GM21737 (cell line): ENCODE data around the gene PDE11A.

Experiments used
- ATAC-seq: cut with Tn5 transposase; IDR thresholded peaks from one replicate; pipeline ENCODE4 v1.9.1; 2021; ENCODE audit warnings: mild to moderate bottlenecking, moderate library complexity; ENCODE audit not compliant: unreplicated experiment

Gene PDE11A

DNA sequence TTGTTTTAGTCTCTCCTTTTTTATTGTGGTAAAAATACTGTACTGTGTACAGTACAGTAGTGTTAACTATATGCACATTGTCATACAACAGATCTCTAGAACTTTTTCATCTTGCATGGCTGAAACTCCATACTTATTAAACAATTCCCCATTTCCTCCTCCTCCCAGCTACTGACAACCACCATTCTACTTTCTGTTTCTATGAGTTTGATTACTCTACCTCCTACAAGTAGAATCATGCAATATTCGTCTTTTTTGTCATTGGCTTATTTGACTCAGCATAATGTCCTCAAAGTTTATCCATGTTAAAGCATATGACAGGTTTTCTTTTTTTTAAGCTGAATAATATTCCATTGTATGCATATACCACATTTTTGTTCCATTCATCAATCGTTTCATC lies 341.8 kb downstream of the PDE11A start:
- ATAC-seq, result no peak

DNA sequence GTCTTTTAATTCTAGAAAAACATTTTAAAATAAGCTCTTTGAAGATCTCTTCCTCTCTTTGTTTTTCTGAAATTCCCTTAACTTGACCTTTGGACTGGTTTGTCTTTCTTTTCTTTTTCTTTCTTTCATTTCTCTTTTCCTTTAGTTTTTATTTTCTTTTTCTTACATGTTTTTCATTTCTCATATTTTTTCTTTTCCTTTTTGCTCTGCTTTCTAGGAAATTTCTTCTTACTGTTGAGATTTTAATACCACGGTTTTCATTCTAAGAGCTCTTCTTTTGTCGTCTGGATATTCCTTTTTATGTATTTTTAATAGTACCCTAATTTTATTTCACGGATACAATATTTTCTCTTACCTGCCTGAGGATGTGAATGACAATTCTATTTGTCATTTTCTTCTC lies 342.2 kb downstream of the PDE11A start:
- no peak for ATAC-seq

DNA sequence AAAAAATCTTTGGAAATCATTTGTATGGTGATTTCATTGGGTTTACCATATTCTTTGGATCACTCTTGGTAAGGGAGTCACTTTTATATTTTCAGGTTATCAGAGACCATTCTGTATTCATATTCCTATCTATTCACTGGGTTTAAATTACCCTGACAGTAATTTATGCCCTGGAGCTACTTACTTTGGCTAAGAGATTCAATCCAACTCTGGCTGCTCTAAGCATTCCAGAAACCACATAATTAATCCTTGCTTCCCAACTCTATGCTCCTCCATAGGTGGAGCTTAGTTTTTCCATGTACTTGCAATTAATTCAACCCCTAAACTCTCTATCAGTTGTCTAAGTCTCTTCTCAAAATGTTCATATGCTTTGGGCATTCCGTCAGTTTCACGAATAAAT lies 343.7 kb downstream of the PDE11A start:
- ATAC-seq, result no peak

DNA sequence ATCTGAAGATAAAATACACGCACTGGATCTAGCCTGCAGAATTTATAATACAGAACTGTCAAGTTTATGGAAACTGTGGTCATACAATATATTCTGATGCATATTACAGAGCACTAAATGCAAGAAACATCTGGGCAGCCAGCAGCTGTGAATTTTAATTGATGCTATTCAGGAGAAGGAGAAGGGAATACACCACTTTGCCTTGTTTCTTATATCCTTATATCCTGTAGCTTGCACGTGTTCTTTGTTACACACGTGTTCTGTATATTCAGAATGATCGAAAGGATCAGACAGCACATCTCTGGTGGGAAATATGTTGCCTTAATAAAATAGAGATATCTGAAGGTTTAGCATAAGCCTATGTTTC lies 344.2 kb downstream of the PDE11A start:
- ATAC-seq, result no peak

DNA sequence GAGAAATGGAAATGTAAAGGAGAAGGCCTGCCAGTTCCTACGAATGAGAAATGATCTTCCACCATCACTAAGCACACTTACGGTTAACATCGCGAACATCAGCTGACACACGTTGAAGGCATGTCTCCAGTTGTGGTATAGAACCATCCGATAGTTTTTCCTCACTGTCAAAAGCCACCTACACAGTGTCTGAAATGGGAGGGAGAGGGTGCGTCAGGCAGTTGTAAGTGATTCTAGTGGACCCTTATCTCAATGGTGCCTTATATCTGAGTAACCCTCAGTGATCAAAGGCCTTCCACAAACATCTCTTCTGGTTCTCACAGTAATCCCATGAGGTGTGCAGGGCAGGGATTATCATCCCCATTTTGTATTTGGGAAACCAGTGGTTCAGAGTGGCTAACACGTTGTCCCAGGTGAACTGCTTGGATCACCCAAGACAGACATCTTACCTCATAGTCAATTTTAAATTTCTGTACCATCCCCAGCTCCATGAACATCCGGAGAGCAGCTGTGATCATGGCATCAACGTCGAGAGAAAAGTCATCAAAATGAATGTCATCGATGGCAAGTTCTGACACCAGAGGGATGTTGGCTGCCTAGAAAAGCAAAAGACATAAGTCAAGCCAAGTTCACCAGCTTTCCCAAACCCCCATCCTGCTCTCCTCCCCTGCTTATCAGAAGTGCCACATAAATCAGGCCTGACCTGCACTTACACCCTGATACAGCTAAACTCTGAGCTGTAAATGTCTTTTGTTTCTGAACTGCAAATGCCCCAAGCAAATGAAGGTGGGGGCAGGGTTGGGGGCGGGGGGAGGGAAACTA lies 344.8 kb downstream of the PDE11A start:
- ATAC-seq, result no peak

DNA sequence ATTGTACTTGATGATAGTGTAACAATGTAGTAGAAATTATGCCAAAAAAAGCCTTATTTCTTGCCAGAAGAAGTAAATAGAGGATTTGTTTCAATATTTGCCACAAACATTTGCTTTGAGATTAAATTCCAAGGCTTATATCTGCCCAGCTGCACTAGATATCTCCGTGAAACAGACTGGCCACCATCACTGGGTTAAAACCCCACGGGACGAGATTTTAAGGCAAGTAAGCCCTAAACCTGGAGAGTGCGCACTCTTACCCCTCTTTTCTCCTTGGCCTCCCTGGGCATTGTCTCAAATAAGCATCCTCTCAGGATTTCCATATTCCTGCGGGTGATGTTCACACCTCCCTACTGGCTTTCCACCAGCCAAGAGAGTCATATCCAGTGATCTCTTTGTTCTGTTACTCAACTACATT lies 345.6 kb downstream of the PDE11A start:
- ATAC-seq, result no peak

DNA sequence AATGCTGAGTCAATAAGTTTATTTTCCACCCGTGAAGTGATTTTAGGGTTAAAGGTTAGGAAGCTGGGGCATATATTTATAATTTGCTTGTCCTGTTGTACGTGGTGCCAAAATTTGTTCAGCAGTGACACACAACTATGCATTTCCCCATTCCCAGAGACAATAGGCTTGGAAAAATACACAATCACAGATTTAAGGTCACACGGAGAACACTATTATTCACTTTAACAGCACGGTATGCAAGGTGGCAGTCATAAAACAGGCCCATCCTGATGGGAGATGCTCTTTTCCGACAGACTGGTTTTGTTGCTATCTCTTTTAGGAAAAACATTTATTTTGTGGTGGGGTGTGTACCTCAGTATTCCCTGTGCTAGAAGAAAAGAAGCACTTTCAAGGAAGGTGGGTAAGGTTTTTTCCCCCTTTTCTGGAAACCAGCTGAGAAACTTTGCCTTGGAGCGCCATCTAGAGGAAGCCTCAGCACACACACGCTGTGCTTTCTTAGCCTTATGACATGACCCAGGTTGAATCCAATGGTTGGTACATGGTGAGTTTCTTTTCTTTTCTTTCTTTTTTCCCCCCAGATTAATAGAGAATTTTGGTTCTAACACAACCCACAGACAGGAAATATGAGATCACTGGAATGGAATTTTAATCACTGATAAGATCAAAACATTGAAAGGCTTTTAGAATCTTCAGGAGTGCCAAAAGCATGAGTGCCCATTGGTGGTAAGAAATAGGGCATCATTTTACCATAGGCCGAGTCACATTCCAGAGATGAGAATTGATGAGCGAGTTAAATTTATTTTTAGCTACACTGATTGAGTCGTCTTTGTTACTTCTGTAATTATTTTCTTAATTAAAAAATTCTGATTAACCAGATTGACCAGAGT lies 347.9 kb downstream of the PDE11A start:
- ATAC-seq, result no peak

DNA sequence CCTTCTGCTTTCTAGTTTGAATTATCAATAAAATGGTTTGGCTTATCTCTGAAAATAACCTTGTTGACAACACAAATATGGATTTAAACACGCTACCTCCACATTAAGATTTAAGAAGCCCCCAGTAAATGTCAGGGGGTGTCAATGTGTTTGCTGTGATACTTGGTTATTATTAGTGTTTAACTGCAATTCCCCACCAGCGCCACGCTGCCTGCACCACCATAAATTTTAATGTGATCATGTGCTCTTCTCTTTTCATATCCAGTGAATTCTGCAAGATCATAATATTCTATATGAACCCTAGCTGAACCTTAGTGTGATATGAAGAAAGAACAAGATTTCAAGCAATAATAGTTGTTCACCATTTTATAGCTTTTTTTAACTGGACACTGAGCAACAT lies 349.3 kb downstream of the PDE11A start:
- ATAC-seq, result no peak

DNA sequence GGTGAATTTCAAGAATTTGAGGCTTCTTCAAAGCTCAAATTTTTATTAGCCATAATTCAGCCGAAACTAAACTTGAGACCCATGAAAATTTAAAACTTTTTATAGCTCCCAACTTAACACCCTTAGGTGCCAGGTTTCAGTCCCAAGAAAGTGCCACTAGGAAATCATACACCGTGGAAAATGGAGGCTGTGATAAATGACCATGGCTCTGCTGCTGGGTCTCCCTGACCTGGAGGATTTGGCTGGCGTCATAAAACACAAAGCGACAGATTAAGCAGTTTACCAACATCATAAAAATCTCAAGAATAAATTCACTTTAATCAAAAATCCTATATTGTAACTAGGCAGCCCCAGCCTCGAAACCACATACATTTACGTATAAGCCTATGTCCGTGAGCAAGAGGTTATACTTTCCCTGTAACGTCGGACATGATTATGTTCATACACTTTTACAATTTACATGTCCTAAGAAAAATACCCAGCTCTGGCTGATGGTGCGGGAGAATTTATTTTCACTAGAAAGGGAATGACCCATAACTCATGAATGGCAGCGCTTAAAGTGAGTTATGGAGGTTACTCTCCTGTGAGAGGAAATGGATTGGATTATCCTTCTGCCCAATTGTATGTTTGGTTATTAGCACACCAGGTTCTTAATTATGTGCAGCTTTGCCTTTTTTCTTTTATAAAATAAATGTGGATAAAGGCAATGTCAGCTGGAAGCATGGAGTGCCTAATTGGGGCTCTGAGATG lies 350.6 kb downstream of the PDE11A start:
- no peak for ATAC-seq

DNA sequence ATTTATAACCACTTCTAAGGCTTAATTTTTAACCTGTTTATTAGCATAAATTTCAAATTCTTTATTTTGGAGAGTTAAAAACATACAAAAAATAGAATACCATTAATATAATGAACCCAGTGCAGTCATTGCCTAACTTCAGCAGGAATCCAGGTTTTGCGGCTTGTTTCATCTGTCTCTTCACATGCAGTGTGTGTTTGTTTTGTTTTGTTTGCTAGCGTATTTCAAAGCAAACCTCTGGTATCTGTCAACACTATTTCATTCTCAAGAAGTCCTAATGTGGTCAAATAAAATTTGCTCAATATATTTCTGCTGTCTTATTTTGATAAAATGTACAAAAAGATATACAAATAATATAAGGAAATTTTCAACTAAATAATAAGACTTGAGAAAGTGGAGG lies 351.5 kb downstream of the PDE11A start:
- no peak for ATAC-seq

DNA sequence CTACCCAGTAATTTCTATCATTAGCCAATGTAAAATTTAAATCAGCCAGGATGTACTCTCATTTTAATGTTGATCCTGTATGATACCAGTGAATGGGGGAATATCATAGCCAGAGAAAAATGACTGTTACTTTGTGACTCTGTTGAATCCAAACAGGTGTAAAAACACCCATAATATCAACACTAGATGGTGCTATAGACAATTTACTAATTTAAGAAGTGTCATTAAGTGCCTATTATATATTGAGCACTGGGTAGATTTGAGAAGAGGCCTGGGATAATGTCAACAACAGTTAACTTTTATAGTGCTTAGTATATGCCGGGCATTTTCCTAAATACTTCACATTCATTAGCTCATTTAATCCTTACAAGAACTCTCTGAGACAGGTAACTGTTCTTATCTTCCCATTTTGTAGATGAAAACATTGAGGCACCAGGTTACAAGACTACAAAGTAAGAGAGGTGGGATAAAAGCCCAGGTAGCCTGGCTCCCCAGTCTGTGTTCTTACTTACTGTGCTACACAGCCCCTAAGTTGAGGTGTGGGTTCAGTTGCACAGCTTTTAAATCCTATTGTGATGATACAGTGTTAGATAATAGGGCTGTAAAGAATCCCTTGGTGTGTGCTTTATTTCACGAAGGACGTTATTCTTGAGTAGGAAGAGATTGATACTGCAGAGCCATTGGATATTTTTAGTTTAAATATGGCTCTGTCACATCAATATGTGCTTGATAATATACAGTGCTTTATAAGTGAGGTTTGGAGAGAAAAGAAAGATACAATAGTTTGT lies 354.6 kb downstream of the PDE11A start:
- no peak for ATAC-seq

DNA sequence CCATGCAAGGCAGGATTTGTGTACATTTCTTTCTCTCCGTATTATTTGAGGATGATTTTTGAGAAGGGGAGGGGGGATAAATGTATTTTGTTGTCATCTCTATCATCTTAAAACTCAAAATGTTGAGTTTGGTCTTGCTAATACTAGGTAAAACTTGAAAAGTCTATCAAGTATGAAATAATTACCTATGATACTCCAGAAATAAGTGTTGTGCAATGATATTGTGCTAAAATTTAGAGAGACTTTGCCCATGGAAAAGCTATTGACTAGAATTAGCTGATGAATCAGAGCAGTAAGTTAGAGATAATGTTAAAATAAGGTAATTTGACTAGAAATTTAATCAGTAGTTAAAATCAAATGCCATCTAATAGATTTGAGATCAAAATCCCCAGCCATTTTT lies 356.1 kb downstream of the PDE11A start:
- ATAC-seq, result no peak

DNA sequence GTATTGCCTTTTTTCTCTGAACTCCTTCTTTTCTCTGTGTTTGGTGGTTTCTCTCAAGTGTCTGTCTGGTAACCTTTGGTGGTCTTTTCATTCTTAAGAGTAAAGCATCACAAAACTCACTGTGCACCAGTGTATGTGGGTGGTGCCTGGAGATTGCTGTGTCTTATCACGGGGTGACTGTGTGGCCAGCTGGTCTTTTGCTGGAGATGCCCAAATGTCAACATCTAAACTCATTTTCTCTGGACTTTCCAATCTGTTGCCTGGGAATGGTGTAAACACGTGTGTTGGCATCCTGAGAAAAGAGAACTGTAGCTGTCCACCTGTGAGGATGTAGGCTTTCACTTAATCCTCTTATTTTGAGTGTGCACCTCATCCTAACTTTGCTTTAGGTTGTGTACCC lies 356.8 kb downstream of the PDE11A start:
- ATAC-seq, result no peak

DNA sequence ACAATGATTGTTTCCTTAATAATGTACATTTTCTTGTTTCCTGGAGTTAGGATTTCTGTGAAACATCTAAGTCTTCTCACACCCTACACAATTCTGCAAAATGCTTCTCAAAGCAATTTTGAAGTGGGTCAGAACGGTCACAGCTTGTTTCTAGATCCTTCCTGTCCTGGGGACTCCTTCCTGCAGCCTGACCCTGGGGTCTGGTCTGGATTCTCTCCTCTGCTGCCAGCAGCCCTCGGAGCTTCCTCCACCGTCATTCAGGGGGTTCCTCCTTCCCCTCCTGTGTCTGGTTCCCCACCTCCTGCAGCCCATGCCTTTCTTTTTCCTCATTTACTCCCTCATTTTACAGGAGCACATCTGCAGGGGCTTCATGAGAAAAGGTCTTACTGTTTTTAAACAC lies 357.9 kb downstream of the PDE11A start:
- no peak for ATAC-seq

DNA sequence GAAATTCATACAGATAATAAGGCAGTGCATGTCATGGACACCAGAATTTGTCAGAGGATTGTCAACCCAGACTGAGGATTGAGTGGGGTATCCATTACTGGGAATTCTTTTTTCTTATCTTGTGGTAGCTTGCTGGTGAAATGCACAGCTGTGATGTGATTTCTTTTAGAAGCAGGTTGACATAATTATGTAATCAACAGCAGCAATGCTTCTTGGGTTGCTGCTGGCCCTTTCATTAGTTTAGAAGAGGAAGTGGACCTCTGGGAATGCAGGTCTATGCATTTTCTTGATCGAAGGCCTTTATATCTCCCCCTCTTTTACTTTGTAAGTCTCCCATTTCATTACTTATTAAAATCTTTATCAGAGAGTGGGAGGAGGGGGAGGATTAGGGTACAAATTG lies 360.1 kb downstream of the PDE11A start:
- no peak for ATAC-seq

DNA sequence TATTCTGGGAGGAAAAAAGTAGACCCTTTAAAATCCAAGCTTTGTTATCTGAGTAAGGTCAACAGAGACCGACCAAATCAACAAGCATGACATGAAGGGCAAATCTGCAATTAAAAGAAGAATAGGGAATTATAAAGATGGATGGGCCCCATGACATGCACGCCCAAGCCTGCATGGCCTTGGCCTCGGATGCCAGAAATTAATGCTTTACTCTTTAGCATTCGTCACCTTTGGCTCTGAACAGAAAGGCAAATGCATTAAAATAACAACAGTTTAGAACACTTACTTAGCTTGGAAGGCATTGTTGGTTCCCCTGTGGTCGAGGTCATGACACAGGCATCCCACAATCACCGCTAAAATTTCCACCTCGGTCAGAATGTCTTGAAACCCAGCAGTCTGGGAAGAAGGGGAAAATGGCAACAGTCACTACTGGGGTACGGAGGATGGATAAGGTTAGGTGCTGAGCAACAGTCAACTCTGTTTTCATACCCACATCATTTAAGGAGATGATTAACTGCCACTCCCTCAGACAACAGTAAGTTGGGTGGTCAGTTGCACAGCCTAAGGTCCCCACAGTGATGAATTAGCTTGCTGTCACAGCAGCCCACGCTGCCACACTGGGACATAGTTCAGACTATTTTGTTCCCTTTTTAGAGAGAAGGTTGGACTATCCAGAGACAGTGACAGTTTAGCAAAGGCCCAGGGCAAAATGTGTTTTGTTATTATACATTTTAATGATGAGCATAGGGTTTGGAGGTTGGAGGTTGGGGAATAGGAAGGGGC lies 360.9 kb downstream of the PDE11A start:
- no peak for ATAC-seq

DNA sequence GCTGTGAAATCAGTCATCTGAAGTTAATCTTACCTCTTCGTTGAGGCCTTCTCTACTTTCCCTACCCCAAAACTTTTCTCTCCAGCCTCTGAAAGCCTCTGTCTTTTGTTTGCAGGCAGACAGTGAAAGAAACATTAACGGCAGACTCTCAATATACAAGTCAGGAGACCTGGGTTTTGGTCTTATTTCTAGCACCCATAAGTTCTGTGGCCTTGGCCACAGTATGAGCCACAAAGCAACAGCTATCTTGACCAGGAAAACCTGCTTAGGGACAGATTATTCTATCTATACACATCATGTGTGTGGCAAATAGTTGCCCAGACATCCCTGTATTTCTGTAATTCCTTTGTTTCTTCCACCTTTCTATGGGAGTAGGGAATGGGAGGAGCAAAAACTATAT lies 361.7 kb downstream of the PDE11A start:
- no peak for ATAC-seq

DNA sequence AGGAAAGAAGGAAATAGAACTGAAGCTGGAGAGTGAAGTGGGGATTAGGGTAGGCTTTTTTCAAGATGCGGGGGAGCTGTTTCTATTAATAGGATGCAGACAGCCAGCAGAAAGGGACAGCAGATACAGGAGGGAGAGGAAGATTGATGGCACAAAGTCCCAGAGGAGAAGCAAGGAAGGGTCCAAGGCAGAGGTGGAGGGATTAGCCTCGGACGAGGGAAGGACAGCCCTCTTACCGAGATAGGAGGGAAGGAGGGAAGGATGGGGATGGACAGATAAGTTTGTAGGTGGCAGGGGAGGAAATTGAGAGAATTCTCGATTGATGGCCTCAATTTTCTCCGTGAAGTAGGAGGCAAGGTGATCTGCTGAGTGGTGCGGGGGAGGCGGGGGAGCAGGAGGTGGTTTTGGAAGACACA lies 362.6 kb downstream of the PDE11A start:
- no peak for ATAC-seq

DNA sequence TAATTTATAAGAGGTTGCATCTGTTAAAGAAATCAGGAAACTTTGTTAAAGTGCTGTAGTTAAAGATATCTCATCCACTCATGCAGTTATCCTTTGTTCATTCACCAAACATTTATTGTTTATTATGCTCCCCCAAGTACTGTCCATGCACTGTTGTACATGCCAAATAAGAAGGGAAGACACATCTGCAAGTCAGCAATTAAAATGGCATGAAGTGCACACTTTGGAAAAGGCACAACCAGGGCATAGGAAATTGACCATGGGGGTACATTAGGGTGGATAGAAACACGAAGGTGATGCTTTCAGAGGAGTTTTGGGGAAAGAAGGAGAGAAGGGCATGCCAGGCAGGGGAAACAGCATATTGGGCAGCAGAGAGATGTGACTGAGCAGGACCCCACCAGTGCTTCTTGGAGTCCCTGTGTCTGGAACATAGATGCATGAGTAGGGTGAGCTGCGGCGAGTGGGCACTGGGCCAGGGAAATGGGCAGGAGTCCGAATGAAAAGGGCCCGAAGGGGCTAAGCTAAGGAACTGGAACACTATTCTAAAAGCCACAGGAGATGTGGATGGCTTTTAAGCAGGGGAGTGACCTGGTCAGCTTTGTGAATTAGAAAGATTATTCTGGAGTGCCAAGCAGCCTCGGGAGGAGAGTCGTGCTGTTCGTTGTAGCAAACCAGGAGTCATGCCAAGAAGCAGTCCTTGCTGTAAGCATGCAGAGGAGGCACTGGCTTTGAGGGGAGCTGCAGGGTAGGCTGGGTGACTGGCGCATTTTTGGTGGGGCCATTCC lies 363.7 kb downstream of the PDE11A start:
- ATAC-seq, result no peak
